Calu3 (cell line): ENCODE data around the gene POLG2. TPM values are rescaled to one million over a fixed set of nuclear protein-coding genes. Genes with fewer than 3 reads are reported as not detected.
"Not testable (repeated sequence)": the region's sequence is repeated elsewhere in the genome, so short reads cannot be mapped to it uniquely, and the experiment has no call there.

Experiments
- BruUV-seq: library from RNA; stranded (reverse); fragments of 400-500 nt; replicated peaks from 2 replicates; lab custom pipeline; 2021; lab: Mats Ljungman, UMichigan
- CTCF ChIA-PET: fragments of 300-600 bp; sonication (Branson Sonifier 250); formaldehyde crosslinking; loops from one replicate; lab custom pipeline; 2022; ENCODE audit warnings: antibody characterized with exemption; lab: Charles Lee
- DNase-seq: peaks from one replicate; pipeline ENCODE4 v3.0.0; 2022
- H3K27ac Mint-ChIP-seq: one replicate; pipeline ENCODE4 v1.8.0; 2022; ENCODE audit warnings: mixed read lengths; ENCODE audit not compliant: unreplicated experiment
- H3K27me3 Mint-ChIP-seq: one replicate; pipeline ENCODE4 v1.8.0; 2022; ENCODE audit warnings: mixed read lengths; ENCODE audit not compliant: unreplicated experiment
- H3K36me3 Mint-ChIP-seq: one replicate; pipeline ENCODE4 v1.8.0; 2022; ENCODE audit warnings: mild to moderate bottlenecking, moderate library complexity, mixed read lengths; ENCODE audit not compliant: insufficient read depth, unreplicated experiment
- H3K4me1 Mint-ChIP-seq: one replicate; pipeline ENCODE4 v1.8.0; 2022; ENCODE audit warnings: mild to moderate bottlenecking, low read depth, mixed read lengths; ENCODE audit not compliant: unreplicated experiment
- H3K4me3 Mint-ChIP-seq: one replicate; pipeline ENCODE4 v1.8.0; 2022; ENCODE audit warnings: mild to moderate bottlenecking, low read depth, moderate library complexity, mixed read lengths; ENCODE audit not compliant: unreplicated experiment
- H3K9me3 Mint-ChIP-seq: one replicate; pipeline ENCODE4 v1.8.0; 2022; ENCODE audit warnings: low read depth, mixed read lengths; ENCODE audit not compliant: unreplicated experiment
- CTCF ChIP-seq: fragments of 200-600 bp; IDR thresholded peaks from one replicate; pipeline ENCODE4 v1.8.0; 2022; ENCODE audit warnings: antibody characterized with exemption; ENCODE audit not compliant: unreplicated experiment
- intact Hi-C: fragments of 100-400 bp; cut with micrococcal nuclease; formaldehyde crosslinking; loops from one replicate; pipeline ENCODE4 v1.10.0; 2022; ENCODE audit not compliant: unreplicated experiment
- total RNA-seq: library from RNA; stranded (reverse); gene quantifications from 2 replicates; pipeline ENCODE4 v1.2.3, GENCODE V29; 2022

The POLG2 gene
- total RNA-seq, 1 experiment from 2014 or later, result 29.8 TPM

GRCh38 chr17:64460955-64461354, 35.9 kb downstream of the POLG2 start:
- no peak for TF ChIP-seq CTCF
- Mint-ChIP-seq H3K9me3 (no peaks in the 10 kb centered on the region), H3K4me3 (no peak overlapping the region), H3K36me3 (peaks cover 4% of the 10 kb centered on the region), H3K4me1 (peaks cover 10% of the 10 kb centered on the region), H3K27ac (no peak overlapping the region), H3K27me3 (no peaks in the 10 kb centered on the region)
- DNase-seq, result no peak
- CTCF ChIA-PET, result no interaction called here
- BruUV-seq, result no TSS peak
- intact Hi-C loops, result no loop called here

GRCh38 chr17:64459818-64460217, 37.0 kb downstream of the POLG2 start:
- H3K27ac Mint-ChIP-seq, H3K4me1 Mint-ChIP-seq, H3K9me3 Mint-ChIP-seq, H3K27me3 Mint-ChIP-seq, DNase-seq, H3K36me3 Mint-ChIP-seq, H3K4me3 Mint-ChIP-seq, BruUV-seq, intact Hi-C loops, CTCF ChIA-PET: not testable (repeated sequence)

GRCh38 chr17:64459284-64459747, 37.5 kb downstream of the POLG2 start:
- no peak overlapping the region for H3K27ac Mint-ChIP-seq
- CTCF ChIA-PET, result no interaction called here
- TF ChIP-seq CTCF, result no peak
- peak; percentile 40 for DNase-seq
- peaks cover 9% of the 10 kb centered on the region for H3K4me1 Mint-ChIP-seq
- no peaks in the 10 kb centered on the region for H3K27me3 Mint-ChIP-seq
- no TSS peak for BruUV-seq
- H3K4me3 Mint-ChIP-seq, result no peak overlapping the region
- intact Hi-C loops, result no loop called here
- H3K9me3 Mint-ChIP-seq, result no peaks in the 10 kb centered on the region
- H3K36me3 Mint-ChIP-seq, result no peaks in the 10 kb centered on the region

GRCh38 chr17:64458756-64459155, 38.1 kb downstream of the POLG2 start:
- no peak for TF ChIP-seq CTCF
- no peaks in the 10 kb centered on the region for H3K36me3 Mint-ChIP-seq
- CTCF ChIA-PET, result no interaction called here
- no peak overlapping the region for H3K27ac Mint-ChIP-seq
- no peaks in the 10 kb centered on the region for H3K27me3 Mint-ChIP-seq
- H3K4me3 Mint-ChIP-seq, result no peak overlapping the region
- DNase-seq, result no peak
- intact Hi-C loops, result no loop called here
- BruUV-seq, result no TSS peak
- peaks cover 9% of the 10 kb centered on the region for H3K4me1 Mint-ChIP-seq
- H3K9me3 Mint-ChIP-seq, result no peaks in the 10 kb centered on the region

- Mint-ChIP-seq H3K9me3 (no peaks in the 10 kb centered on the region), H3K27ac (no peak overlapping the region), H3K4me1 (peaks cover 9% of the 10 kb centered on the region), H3K36me3 (no peaks in the 10 kb centered on the region), H3K4me3 (no peak overlapping the region), H3K27me3 (no peaks in the 10 kb centered on the region)
- CTCF ChIA-PET, result no interaction called here
- BruUV-seq, result no TSS peak
- no peak for TF ChIP-seq CTCF
- no peak for DNase-seq
- intact Hi-C loops, result no loop called here
Observed at GRCh38 chr17:64457156-64457555, 39.7 kb downstream of the POLG2 start.
